Mesodermal cell (in vitro differentiated cells): ENCODE data around the gene ARHGEF11.

ENCODE experiments used
- H3K27ac ChIP-seq: 2 replicates; pipeline ENCODE4 v1.7.0; 2013; ENCODE audit warnings: mild to moderate bottlenecking, low read depth, low read length, moderate library complexity; ENCODE audit not compliant: severe bottlenecking
- H3K36me3 ChIP-seq: 2 replicates; pipeline ENCODE4 v1.7.1; 2013; ENCODE audit warnings: mild to moderate bottlenecking, low read length, moderate library complexity; ENCODE audit not compliant: control insufficient read depth, insufficient read depth
- H3K4me1 ChIP-seq: one replicate; pipeline ENCODE4 v1.7.1; 2013; ENCODE audit warnings: mild to moderate bottlenecking, low read length; ENCODE audit not compliant: insufficient read depth, control insufficient read depth, poor library complexity, severe bottlenecking
- H3K4me3 ChIP-seq: 2 replicates; pipeline ENCODE4 v1.7.0; 2013; ENCODE audit warnings: low read length, control low read depth, mild to moderate bottlenecking; ENCODE audit not compliant: insufficient read depth, poor library complexity, severe bottlenecking; ENCODE audit errors: extremely low read depth
- H3K9me3 ChIP-seq: 2 replicates; pipeline ENCODE4 v1.7.1; 2013; ENCODE audit warnings: mild to moderate bottlenecking, low read length, moderate library complexity; ENCODE audit not compliant: control insufficient read depth
- WGBS, 2 experiments: methylation state at CpG; one replicate each; pipeline ENCODE4 v1.1.5; 2013; ENCODE audit warnings: missing lambda C conversion rate in 2 of 2; ENCODE audit not compliant: insufficient coverage in 2 of 2; 5-methylcytosine and 5-hydroxymethylcytosine counted together

The ARHGEF11 gene

DNA sequence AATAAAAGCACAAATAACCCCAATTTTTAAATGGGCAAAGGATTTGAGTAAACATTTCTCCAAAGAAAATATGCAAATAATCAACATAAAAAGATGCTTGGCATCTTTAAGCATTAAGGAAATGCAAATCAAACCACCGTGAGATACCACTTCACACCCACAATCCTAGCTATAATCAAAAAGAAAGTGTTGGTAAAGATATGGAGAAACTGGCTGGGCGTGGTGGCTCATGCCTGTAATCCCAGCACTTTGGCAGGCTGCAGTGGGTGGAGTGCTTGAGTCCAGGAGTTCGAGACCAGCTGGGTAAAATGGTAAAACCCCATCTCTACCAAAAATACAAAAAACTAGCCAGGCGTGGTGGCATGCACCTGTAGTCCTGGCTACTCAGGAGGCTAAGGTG, 16.9 kb downstream of the ARHGEF11 start:
- Histone ChIP-seq H3K9me3 (no peaks in the 10 kb centered on the region), H3K4me1 (no peaks in the 10 kb centered on the region), H3K36me3 (peaks cover 4% of the 10 kb centered on the region), H3K4me3 (no peak overlapping the region), H3K27ac (no peak overlapping the region)
- WGBS, 2 experiments: 80% methylated on average over 1 of the region's 4 CpGs; no CpG with 5 or more reads in 1 of the 2 experiments

DNA sequence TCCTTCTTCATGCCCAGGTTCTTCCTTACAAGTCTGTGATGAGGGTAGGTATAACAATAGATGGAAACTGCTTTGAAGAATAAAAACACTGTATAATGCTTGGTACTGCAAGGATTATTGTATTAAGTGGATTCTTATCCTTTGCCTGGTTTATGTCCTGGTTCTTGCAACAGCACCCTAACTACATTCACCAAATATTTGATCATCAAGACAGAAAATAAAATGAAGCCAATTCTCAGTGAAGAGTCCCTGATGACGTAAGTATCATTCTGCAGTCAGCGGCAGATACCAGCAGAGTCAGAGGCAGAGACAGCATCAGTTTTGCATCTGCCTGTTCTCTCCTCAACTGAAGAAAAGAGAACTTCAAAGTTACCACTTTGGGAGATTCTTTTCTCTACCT, 19.7 kb downstream of the ARHGEF11 start:
- Histone ChIP-seq H3K27ac (no peak overlapping the region), H3K4me3 (no peak overlapping the region)
- WGBS, 2 experiments: 88 to 100% methylated on average over 2 of the region's 2 CpGs

DNA sequence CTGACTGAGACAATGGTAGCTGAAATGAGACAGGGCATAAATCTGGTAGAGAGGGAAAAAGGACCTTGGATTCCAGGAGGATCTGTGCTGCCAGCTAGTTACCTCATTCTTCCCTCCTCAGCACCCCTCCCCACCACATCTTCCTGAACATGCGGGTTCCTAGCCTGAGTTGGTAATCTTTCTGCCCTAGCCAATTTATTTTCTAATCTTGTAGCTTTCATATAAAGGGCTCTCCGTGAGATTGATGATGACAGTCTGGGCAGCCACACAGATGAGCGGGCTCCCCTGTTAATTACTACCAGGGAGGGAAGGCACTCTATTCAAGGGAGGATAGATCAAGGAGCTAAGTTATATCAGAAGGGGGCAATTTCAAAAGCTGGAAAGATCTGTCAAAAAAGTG, 20.2 kb downstream of the ARHGEF11 start:
- Histone ChIP-seq H3K4me3 (no peak overlapping the region), H3K27ac (no peak overlapping the region), H3K9me3 (peaks cover 19% of the 10 kb centered on the region), H3K36me3 (peaks cover 4% of the 10 kb centered on the region), H3K4me1 (no peaks in the 10 kb centered on the region)
- whole genome bisulfite sequencing, 2 experiments: 100% methylated on average over 1 to 2 of the region's 3 CpGs

More for the DNA sequence above, 19.7 kb downstream of the ARHGEF11 start:
- H3K9me3 ChIP-seq: peaks cover 17% of the 10 kb centered on the region
- peaks cover 4% of the 10 kb centered on the region for H3K36me3 ChIP-seq
- H3K4me1 ChIP-seq: no peaks in the 10 kb centered on the region

DNA sequence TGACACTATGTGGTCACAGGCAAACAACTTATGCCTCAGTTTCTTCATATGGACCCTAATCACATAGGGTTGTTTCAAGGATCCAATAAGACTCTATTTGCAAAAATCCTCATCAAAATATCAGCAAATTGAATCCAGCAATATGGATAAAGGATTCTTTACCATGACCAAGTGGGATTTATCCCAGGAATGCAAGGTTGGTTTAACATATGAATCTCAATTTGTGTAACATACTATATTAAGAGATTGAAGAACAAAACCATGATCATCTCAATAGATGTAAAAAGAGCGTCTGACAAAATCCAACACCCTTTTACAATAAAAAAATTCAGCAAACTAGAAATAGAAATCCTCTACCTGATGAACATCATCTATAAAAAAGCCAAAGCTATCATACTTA, 23.9 kb downstream of the ARHGEF11 start:
- 100% methylated on average over 1 of the region's 1 CpG; no CpG with 5 or more reads in 1 of the 2 experiments for WGBS, 2 experiments
- no peak overlapping the region for H3K4me3 ChIP-seq
- peaks cover 4% of the 10 kb centered on the region for H3K36me3 ChIP-seq
- no peaks in the 10 kb centered on the region for H3K4me1 ChIP-seq
- no peak overlapping the region for H3K27ac ChIP-seq
- H3K9me3 ChIP-seq: peaks cover 21% of the 10 kb centered on the region

DNA sequence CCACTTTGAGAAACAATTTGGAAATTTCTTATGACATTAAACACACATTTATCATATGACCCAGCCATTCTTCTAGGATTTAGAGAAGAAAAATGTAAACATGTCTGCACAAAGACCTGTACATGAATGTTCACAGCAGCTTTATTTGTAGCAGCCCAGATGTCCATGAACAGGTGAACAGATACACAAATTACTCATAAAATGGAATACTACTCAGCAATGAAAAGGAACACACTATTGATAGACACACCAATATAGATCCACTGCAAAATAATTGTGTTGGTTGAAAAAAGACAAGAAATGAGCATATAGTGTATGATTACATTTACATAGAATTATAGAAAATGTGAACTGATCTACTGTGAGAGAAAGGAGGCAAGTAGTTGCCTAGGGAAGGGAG, 26.1 kb downstream of the ARHGEF11 start:
- H3K4me1 ChIP-seq: no peaks in the 10 kb centered on the region
- no peak overlapping the region for H3K27ac ChIP-seq
- no peaks in the 10 kb centered on the region for H3K36me3 ChIP-seq
- no peak overlapping the region for H3K4me3 ChIP-seq
- H3K9me3 ChIP-seq: peaks cover 21% of the 10 kb centered on the region

DNA sequence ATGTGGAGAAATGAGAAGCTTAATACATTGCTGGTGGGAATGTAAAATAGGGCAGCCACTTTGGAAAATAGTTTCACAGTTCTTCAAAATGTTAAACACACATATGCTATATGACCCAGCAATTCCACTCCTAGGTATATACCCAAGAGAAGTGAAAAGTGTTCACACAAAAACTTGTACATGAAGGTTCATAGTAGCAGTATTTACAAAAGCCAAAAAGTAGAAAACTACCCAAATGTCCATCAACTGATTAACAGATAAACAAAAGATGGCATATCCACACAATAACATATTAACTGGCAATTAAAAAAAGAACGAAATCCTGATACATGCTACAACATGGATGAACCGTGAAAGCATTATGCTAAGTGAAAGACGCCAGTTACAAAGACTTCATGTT, 33.7 kb downstream of the ARHGEF11 start:
- Histone ChIP-seq H3K4me3 (no peak overlapping the region), H3K36me3 (no peaks in the 10 kb centered on the region), H3K9me3 (no peaks in the 10 kb centered on the region), H3K4me1 (peaks cover 15% of the 10 kb centered on the region), H3K27ac (no peak overlapping the region)
- WGBS, 2 experiments: 93 to 100% methylated on average over 1 to 3 of the region's 3 CpGs

DNA sequence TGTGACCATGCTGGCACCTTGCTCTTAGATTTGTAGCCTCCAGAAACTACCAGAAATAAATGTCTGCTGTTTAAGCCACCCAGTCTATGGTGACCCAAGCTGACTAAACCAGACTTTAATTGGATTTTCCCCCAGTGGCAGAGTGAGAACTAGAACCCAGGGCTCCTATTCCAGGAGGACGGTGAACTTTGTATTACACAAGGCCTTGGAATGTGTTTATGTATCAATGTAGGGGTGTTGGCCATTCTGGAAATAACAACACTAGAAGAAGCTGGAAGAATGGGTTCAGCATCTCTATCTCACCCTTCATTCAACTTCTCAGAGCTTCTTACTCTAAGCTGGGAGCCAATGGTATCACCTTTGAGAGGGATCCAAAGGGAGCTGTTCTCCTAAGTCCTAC, 37.0 kb downstream of the ARHGEF11 start:
- Histone ChIP-seq H3K27ac (no peak overlapping the region), H3K4me1 (peaks cover 38% of the 10 kb centered on the region), H3K36me3 (no peaks in the 10 kb centered on the region), H3K9me3 (no peaks in the 10 kb centered on the region), H3K4me3 (no peak overlapping the region)
- WGBS, 2 experiments: 100% methylated on average over 1 of the region's 1 CpG

DNA sequence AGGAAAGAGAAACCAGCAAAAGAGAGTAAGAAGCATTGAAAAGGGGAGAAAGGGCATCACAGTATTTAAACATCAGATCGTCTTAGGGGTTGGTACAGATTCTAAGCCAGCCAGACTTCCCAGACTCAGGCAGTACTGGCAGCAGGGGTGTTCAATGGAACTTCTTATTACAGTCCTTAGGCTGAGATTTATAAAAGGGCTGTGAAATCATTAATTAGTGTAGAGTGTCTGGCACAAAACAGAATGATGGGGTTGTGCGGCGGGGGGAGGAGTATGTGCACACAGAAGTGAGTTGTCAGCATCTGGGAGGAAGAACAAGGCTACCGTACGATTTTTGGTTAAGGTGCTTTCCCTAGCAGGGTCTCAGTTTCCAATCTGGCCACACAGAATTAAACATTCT, 38.2 kb downstream of the ARHGEF11 start:
- Histone ChIP-seq H3K36me3 (no peaks in the 10 kb centered on the region), H3K4me3 (no peak overlapping the region), H3K9me3 (no peaks in the 10 kb centered on the region), H3K27ac (no peak overlapping the region), H3K4me1 (peaks cover 46% of the 10 kb centered on the region)
- 73 to 78% methylated on average over 5 of the region's 5 CpGs for WGBS, 2 experiments

DNA sequence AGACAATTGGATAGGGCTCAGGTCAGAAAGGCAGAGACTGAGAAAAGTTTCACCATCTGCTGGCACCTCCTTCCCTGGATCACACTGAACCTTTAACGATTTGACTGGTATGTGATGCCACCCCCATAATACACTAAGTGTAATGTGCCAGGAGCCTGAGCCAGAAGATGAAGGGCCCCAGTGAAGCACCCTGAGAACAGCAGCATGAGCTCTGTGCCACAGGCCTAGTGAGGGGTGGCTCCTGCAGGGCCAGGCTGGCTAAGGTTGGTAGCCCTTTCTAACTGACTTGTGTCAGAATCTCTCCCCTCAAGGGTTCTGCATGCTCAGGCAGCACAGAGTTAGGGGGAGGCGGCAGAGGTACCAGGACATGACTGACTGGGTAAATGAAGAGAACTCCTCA, 38.9 kb downstream of the ARHGEF11 start:
- no peaks in the 10 kb centered on the region for H3K36me3 ChIP-seq
- no peaks in the 10 kb centered on the region for H3K9me3 ChIP-seq
- 100% methylated on average over 1 of the region's 2 CpGs; no CpG with 5 or more reads in 1 of the 2 experiments for WGBS, 2 experiments
- no peak overlapping the region for H3K4me3 ChIP-seq
- no peak overlapping the region for H3K27ac ChIP-seq
- H3K4me1 ChIP-seq: peaks cover 52% of the 10 kb centered on the region

DNA sequence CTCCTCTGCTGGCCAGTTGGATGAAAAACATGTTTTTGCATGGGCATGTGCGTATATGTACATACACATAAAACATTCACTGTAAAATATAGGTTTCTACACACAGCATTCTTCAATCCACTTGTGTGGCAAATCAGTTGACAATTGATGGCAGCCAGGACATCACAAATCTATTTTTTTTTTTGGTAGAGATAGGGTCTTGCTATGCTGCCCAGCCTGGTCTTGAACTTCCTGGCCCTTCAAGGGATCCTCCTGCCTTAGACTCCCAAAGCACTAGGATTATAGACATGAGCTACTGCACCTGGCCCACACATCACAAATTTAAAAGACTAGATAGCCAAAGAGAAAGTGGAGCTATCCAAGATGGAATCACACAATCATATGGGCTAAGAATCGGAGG, 39.6 kb downstream of the ARHGEF11 start:
- WGBS, 2 experiments: 71 to 100% methylated on average over 1 of the region's 2 CpGs
- H3K9me3 ChIP-seq: no peaks in the 10 kb centered on the region

DNA sequence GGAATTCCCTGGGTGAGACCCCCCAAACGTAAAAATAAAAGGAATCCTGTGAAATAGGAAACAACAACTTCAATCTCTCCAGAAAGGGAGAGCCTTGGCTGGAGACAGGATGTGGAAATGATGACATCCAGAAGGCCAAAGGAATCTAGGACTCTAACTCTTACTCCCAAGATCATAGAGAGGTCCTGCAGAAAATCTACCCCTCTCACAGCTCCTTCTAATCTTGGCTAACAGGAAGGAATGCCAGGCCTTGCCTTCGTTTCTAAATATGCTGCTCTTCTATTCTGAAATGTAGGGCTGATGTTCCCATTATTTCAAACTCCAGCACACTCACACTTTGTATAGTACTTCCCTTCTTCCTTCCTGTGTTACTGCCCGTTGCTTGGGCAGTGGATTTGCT, 40.7 kb downstream of the ARHGEF11 start:
- no peaks in the 10 kb centered on the region for H3K36me3 ChIP-seq
- H3K4me1 ChIP-seq: peaks cover 65% of the 10 kb centered on the region
- H3K27ac ChIP-seq: peak overlapping the region; percentile 88
- H3K4me3 ChIP-seq: no peak overlapping the region
- no peaks in the 10 kb centered on the region for H3K9me3 ChIP-seq
- 64 to 75% methylated on average over 2 of the region's 3 CpGs for WGBS, 2 experiments

More for the DNA sequence above, 39.6 kb downstream of the ARHGEF11 start:
- H3K4me3 ChIP-seq: no peak overlapping the region
- peaks cover 59% of the 10 kb centered on the region for H3K4me1 ChIP-seq
- H3K27ac ChIP-seq: no peak overlapping the region
- no peaks in the 10 kb centered on the region for H3K36me3 ChIP-seq
